A549 (cell line): Measurements from ENCODE around the gene DYRK4. TPM values are rescaled to one million over a fixed set of nuclear protein-coding genes. Genes with fewer than 3 reads are reported as not detected.

Experiments
- ATAC-seq, 2 experiments: fragments of 200-7000 bp in 1 of 2; fragments of >200 bp in 1 of 2; cut with Nextera tagmentation in 1 of 2; cut with Tn5 transposase in 1 of 2; 3 replicates each; pipeline versions ENCODE4 v1.8.0 to v1.9.1; 2018 to 2020; ENCODE audit warnings: mild to moderate bottlenecking in 1 of 2, moderate library complexity in 1 of 2
- CTCF ChIA-PET: fragments of 300-600 bp; sonication (Branson Sonifier 250); formaldehyde crosslinking; extraction: SDS; loops from one replicate; lab custom pipeline; 2021; ENCODE audit warnings: antibody characterized with exemption, inconsistent platforms; lab: Yijun Ruan, JAX
- POLR2A ChIA-PET: fragments of 350-600 bp; formaldehyde crosslinking; extraction: SDS; loops from one replicate; lab custom pipeline; 2021; ENCODE audit warnings: antibody characterized with exemption, inconsistent platforms; lab: Yijun Ruan, JAX
- DNase-seq, 2 experiments: peaks; one replicate each; pipeline versions ENCODE4 v3.0.0 to v3.0.0-alpha.2; 2011 to 2016; ENCODE audit warnings: low read depth in 1 of 2, low spot score in 1 of 2
- FAIRE-seq: peaks from 2 replicates; lab custom pipeline; 2011; peaks lifted over from hg19 to GRCh38; lab: Jason Lieb, UNC
- H3K27ac ChIP-seq, 2 experiments: fragments of >200 bp; sonication (Bioruptor Twin); formaldehyde crosslinking; 3 replicates each; pipeline ENCODE4 v1.5.1; 2016 to 2017
- H3K4me1 ChIP-seq: fragments of >200 bp; sonication (Bioruptor Twin); formaldehyde crosslinking; 3 replicates; pipeline ENCODE4 v1.6.1; 2016
- H3K4me2 ChIP-seq: fragments of >200 bp; sonication (Bioruptor Twin); formaldehyde crosslinking; 3 replicates; pipeline ENCODE4 v1.6.1; 2016
- H3K4me3 ChIP-seq: fragments of >200 bp; sonication (Bioruptor Twin); formaldehyde crosslinking; 3 replicates; pipeline ENCODE4 v1.5.1; 2016
- H3K9me3 ChIP-seq: fragments of >200 bp; sonication (Bioruptor Twin); formaldehyde crosslinking; 3 replicates; pipeline ENCODE4 v1.6.1; 2016
- BCL3 ChIP-seq: fragments of >200 bp; sonication (Bioruptor Twin); formaldehyde crosslinking; IDR thresholded peaks from 3 replicates; pipeline ENCODE4 v1.6.1; 2016
- BHLHE40 ChIP-seq: IDR thresholded peaks from 2 replicates; pipeline ENCODE4 v1.6.1; 2012; ENCODE audit warnings: low read depth, low read length, inconsistent platforms
- CBX8 ChIP-seq: fragments of 200-600 bp; sonication (generic); IDR thresholded peaks from 2 replicates; pipeline ENCODE4 v1.6.1; 2016
- CTCF ChIP-seq: fragments of >200 bp; sonication (Bioruptor Twin); formaldehyde crosslinking; IDR thresholded peaks from 3 replicates; pipeline ENCODE4 v1.5.1; 2016
- EHMT2 ChIP-seq: fragments of 200-600 bp; sonication (generic); IDR thresholded peaks from 2 replicates; pipeline ENCODE4 v1.6.1; 2016; ENCODE audit warnings: antibody characterized with exemption, low read depth, mild to moderate bottlenecking, moderate library complexity
- ELK1 ChIP-seq: fragments of 150-350 bp; IDR thresholded peaks from 2 replicates; pipeline ENCODE4 v1.6.1; 2014; ENCODE audit warnings: low read depth, mild to moderate bottlenecking, low read length
- EP300 ChIP-seq, 2 experiments: fragments of >200 bp; sonication (Bioruptor Twin); formaldehyde crosslinking; IDR thresholded peaks; 2 replicates in 1 of 2; 3 replicates in 1 of 2; pipeline ENCODE4 v1.6.1; 2016 to 2017
- ESRRA ChIP-seq: fragments of 150-350 bp; IDR thresholded peaks from 2 replicates; pipeline ENCODE4 v1.6.1; 2014; ENCODE audit warnings: mild to moderate bottlenecking, low read length, borderline replicate concordance
- FOSB ChIP-seq: fragments of 250-450 bp; sonication (Bioruptor Pico); IDR thresholded peaks from 2 replicates; pipeline ENCODE4 v1.5.0; 2020; ENCODE audit warnings: mild to moderate bottlenecking, moderate library complexity
- FOSL2 ChIP-seq, 2 experiments: fragments of 450-650 bp in 1 of 2; fragments of >200 bp in 1 of 2; sonication (Bioruptor Twin) in 1 of 2; formaldehyde crosslinking; IDR thresholded peaks; 2 replicates each; pipeline versions ENCODE4 v1.5.0 to v1.6.1; 2016 to 2020; ENCODE audit warnings: mild to moderate bottlenecking in 1 of 2, moderate library complexity in 1 of 2
- FOXS1 ChIP-seq: fragments of 250-450 bp; sonication (Bioruptor Pico); IDR thresholded peaks from 2 replicates; pipeline ENCODE4 v1.5.0; 2020; ENCODE audit warnings: mild to moderate bottlenecking, moderate library complexity
- HDAC2 ChIP-seq: fragments of 200-600 bp; sonication (generic); IDR thresholded peaks from 2 replicates; pipeline ENCODE4 v1.6.1; 2016
- HEYL ChIP-seq: fragments of 250-450 bp; sonication (Bioruptor Pico); IDR thresholded peaks from 2 replicates; pipeline ENCODE4 v1.8.0; 2021; ENCODE audit warnings: mild to moderate bottlenecking, moderate library complexity
- HOXA7 ChIP-seq: fragments of 250-450 bp; sonication (Bioruptor Pico); IDR thresholded peaks from 2 replicates; pipeline ENCODE4 v1.5.0; 2020; ENCODE audit warnings: mild to moderate bottlenecking, moderate library complexity
- HOXB13 ChIP-seq: fragments of 250-450 bp; sonication (Bioruptor Pico); IDR thresholded peaks from 2 replicates; pipeline ENCODE4 v1.5.0; 2020; ENCODE audit warnings: low read depth, mild to moderate bottlenecking, moderate library complexity
- HOXB5 ChIP-seq: fragments of 250-450 bp; sonication (Bioruptor Pico); IDR thresholded peaks from 2 replicates; pipeline ENCODE4 v1.5.0; 2020; ENCODE audit warnings: mild to moderate bottlenecking, moderate library complexity
- KDM1A ChIP-seq: fragments of 200-600 bp; sonication (generic); IDR thresholded peaks from 2 replicates; pipeline ENCODE4 v1.6.1; 2016; ENCODE audit warnings: low read depth, mild to moderate bottlenecking
- MAZ ChIP-seq: fragments of 150-350 bp; IDR thresholded peaks from 2 replicates; pipeline ENCODE4 v1.6.1; 2014; ENCODE audit warnings: antibody characterized with exemption, low read depth, low read length, borderline replicate concordance
- MYC ChIP-seq: IDR thresholded peaks from 2 replicates; pipeline ENCODE4 v1.6.1; 2012; ENCODE audit warnings: mild to moderate bottlenecking, inconsistent platforms, low read length, improper control_type of control experiment, borderline replicate concordance
- NFE2L2 ChIP-seq: fragments of 150-350 bp; conservative IDR thresholded peaks from 2 replicates; pipeline ENCODE4 v1.6.1; 2014; ENCODE audit warnings: low read length
- NR3C1 ChIP-seq: fragments of >200 bp; sonication (Bioruptor Twin); formaldehyde crosslinking; IDR thresholded peaks from 3 replicates; pipeline ENCODE4 v1.6.1; 2017
- POLR2A ChIP-seq: IDR thresholded peaks from 2 replicates; pipeline ENCODE4 v1.6.1; 2012; ENCODE audit warnings: mild to moderate bottlenecking, low read length
- POLR2AphosphoS2 ChIP-seq: conservative IDR thresholded peaks from 2 replicates; pipeline ENCODE4 v1.6.1; 2012; ENCODE audit warnings: low read length, improper control_type of control experiment, inconsistent platforms
- RARB ChIP-seq: fragments of 250-450 bp; sonication (Bioruptor Pico); IDR thresholded peaks from 2 replicates; pipeline ENCODE4 v1.8.0; 2021; ENCODE audit warnings: mild to moderate bottlenecking, moderate library complexity
- RCOR1 ChIP-seq: fragments of 150-350 bp; IDR thresholded peaks from 2 replicates; pipeline ENCODE4 v1.6.1; 2014; ENCODE audit warnings: antibody characterized with exemption, low read length, low read depth
- RFX5 ChIP-seq: fragments of 450-650 bp; IDR thresholded peaks from 2 replicates; pipeline ENCODE4 v1.7.1; 2014; ENCODE audit warnings: antibody characterized with exemption, mild to moderate bottlenecking, moderate library complexity
- SMC3 ChIP-seq: fragments of >200 bp; sonication (Bioruptor Twin); formaldehyde crosslinking; IDR thresholded peaks from 3 replicates; pipeline ENCODE4 v1.6.1; 2018; ENCODE audit warnings: inconsistent platforms
- TFCP2L1 ChIP-seq: fragments of 250-450 bp; sonication (Bioruptor Pico); IDR thresholded peaks from 2 replicates; pipeline ENCODE4 v1.5.0; 2021; ENCODE audit warnings: mild to moderate bottlenecking
- TP53 ChIP-seq: fragments of 250-450 bp; sonication (Bioruptor Pico); IDR thresholded peaks from 2 replicates; pipeline ENCODE4 v1.5.0; 2021; ENCODE audit warnings: mild to moderate bottlenecking, moderate library complexity
- ZC3H11A ChIP-seq: fragments of 450-650 bp; IDR thresholded peaks from 2 replicates; pipeline ENCODE4 v1.6.1; 2014; ENCODE audit warnings: antibody characterized with exemption, mild to moderate bottlenecking
- ZNF302 ChIP-seq: fragments of 250-450 bp; sonication (Bioruptor Pico); IDR thresholded peaks from 2 replicates; pipeline ENCODE4 v1.9.0; 2021; ENCODE audit warnings: inconsistent platforms, mild to moderate bottlenecking, moderate library complexity
- ZSCAN20 ChIP-seq: fragments of 250-450 bp; sonication (Bioruptor Pico); IDR thresholded peaks from 2 replicates; pipeline ENCODE4 v1.8.0; 2022; ENCODE audit warnings: mild to moderate bottlenecking, moderate library complexity
- whole genome bisulfite sequencing: methylation state at CpG from one replicate; pipeline ENCODE4 v1.1.6; 2017; ENCODE audit errors: missing lambda C conversion rate; 5-methylcytosine and 5-hydroxymethylcytosine counted together
- polyA plus RNA-seq, 4 experiments: library from polyadenylated mRNA; depleted of rRNA in 3 of 4; stranded (reverse); fragments of >200 nt; fragmentation: RNase III in 1 of 4; extraction: RNeasy Plus Mini Kit Qiagen cat#74134 plus additional on column Dnase treatment in 1 of 4; gene quantifications; 2 replicates in 3 of 4; 3 replicates in 1 of 4; pipeline ENCODE4 v1.2.3, GENCODE V29; 2011 to 2017
- TF ChIP-seq, protein P1 (sequence below): fragments of 250-450 bp; sonication (Bioruptor Pico); IDR thresholded peaks from 2 replicates; pipeline ENCODE4 v1.5.0; 2020; ENCODE audit warnings: low read depth, mild to moderate bottlenecking, moderate library complexity

The DYRK4 gene
- polyA plus RNA-seq, 2 of the 4 experiments (the other 2 are of a cell fraction): 40.3 to 84.5 TPM

DNA sequence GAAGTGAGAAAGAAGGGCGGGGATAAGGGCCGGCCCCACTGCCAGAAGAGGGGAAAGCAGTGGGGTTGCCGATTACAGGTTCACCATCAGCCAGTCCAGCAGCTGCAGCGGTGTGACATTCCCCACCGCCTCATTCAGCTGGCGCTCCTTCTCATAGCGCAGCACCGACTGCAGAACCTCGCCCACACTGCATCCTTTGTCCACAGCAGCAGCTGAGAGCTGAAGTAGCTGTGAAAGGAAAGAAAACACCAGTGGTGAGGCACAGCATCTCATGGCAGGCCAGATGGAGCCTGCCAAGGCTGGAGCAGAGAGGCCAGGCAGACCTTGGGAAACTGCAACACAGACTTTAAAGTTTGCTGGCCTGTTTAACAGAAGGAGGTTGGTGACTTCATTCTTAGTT is 53.7 kb downstream of the DYRK4 start (continued):
- TF ChIP-seq HOXB5: no peak

GRCh38 chr12:4621511-4621910 is 59.5 kb downstream of the DYRK4 start:
- no peak for TF ChIP-seq HOXA7 (CRISPR knock-in tag)
- no peak for TF ChIP-seq HOXB13 (CRISPR knock-in tag)
- no peak for TF ChIP-seq ESRRA
- no peak for TF ChIP-seq HEYL (CRISPR knock-in tag)
- no peak for TF ChIP-seq POLR2A
- no peak for TF ChIP-seq TP53 (CRISPR knock-in tag)
- no peak for TF ChIP-seq HDAC2
- TF ChIP-seq ZNF302 (CRISPR knock-in tag): no peak
- TF ChIP-seq TFCP2L1 (CRISPR knock-in tag): no peak
- TF ChIP-seq FOSL2 (IDR thresholded peaks at IDR 0.05): no peak
- no peak for TF ChIP-seq FOSL2 (CRISPR knock-in tag; IDR thresholded peaks at IDR 0.05)
- no peak for TF ChIP-seq CTCF
- TF ChIP-seq, protein P1, sequence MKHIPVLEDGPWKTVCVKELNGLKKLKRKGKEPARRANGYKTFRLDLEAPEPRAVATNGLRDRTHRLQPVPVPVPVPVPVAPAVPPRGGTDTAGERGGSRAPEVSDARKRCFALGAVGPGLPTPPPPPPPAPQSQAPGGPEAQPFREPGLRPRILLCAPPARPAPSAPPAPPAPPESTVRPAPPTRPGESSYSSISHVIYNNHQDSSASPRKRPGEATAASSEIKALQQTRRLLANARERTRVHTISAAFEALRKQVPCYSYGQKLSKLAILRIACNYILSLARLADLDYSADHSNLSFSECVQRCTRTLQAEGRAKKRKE: no peak
- TF ChIP-seq RCOR1: no peak
- TF ChIP-seq MAZ: no peak
- TF ChIP-seq FOSB: no peak
- TF ChIP-seq BHLHE40: no peak
- TF ChIP-seq BCL3: no peak
- TF ChIP-seq RFX5: no peak
- no peak for TF ChIP-seq FOXS1 (CRISPR knock-in tag)
- TF ChIP-seq HOXB5: no peak
- no peak for FAIRE-seq
- Histone ChIP-seq H3K4me3 (no peak overlapping the region), H3K27ac (no peak overlapping the region), H3K9me3 (no peaks in the 10 kb centered on the region), H3K4me1 (no peaks in the 10 kb centered on the region), H3K4me2 (no peak overlapping the region)
- no peak for DNase-seq
- CTCF ChIA-PET: interaction anchor here (1.8 kb wide), 1 partner anchor 17 kb away, joined by 7 read pairs; no protein-coding TSS in a partner anchor
- no peak for ATAC-seq
- WGBS: 50% methylated on average over 3 of the region's 3 CpGs
- POLR2A ChIA-PET: no interaction called here

DNA sequence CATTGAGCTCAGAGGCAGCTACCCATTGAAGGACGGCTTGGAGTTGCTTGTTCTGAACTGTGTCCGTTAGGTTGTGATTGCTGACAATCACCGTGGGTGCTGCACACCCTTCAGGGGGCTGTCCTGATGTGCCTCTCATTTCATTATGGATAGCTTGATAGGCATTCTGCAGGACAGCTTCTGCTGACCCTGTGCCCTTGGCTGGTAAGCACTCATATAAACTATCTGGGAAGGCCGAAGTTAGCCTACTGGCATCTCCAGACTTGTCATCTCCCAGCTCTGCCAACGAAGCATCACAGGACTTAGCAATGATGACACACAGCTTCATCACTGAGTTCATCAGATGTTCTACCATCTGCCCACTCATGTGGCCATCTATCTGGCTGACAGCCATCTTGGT is 64.5 kb downstream of the DYRK4 start:
- FAIRE-seq (no peak), DNase-seq (no peak), ATAC-seq (no peak)
- CTCF ChIA-PET: interaction anchor here (1.4 to 3.0 kb wide), 2 partner anchors 9 to 22 kb away, joined by 6 to 10 read pairs; no protein-coding TSS in a partner anchor
- H3K27ac ChIP-seq: no peak overlapping the region
- no peaks in the 10 kb centered on the region for H3K9me3 ChIP-seq
- H3K4me1 ChIP-seq: no peaks in the 10 kb centered on the region
- POLR2A ChIA-PET: no interaction called here
- no peak for TF ChIP-seq EP300 (IDR thresholded peaks at IDR 0.05)
- no peak for TF ChIP-seq TP53 (CRISPR knock-in tag)
- TF ChIP-seq EHMT2: no peak
- TF ChIP-seq FOSL2 (IDR thresholded peaks at IDR 0.05): no peak
- TF ChIP-seq FOSL2 (CRISPR knock-in tag; IDR thresholded peaks at IDR 0.05): no peak
- no peak for TF ChIP-seq ELK1
- no peak for TF ChIP-seq NFE2L2
- no peak for TF ChIP-seq NR3C1
- TF ChIP-seq ZC3H11A: no peak
- no peak for TF ChIP-seq CBX8
- no peak for TF ChIP-seq SMC3
- TF ChIP-seq POLR2AphosphoS2: no peak
- TF ChIP-seq KDM1A: no peak
- TF ChIP-seq HOXB5: no peak
- TF ChIP-seq TFCP2L1 (CRISPR knock-in tag): no peak
- TF ChIP-seq ZSCAN20 (CRISPR knock-in tag): no peak
- TF ChIP-seq MYC: no peak
- TF ChIP-seq RARB (CRISPR knock-in tag): no peak
- 22% methylated on average over 5 of the region's 5 CpGs for WGBS
- H3K4me2 ChIP-seq: no peak overlapping the region
- no peak overlapping the region for H3K4me3 ChIP-seq
